Measurements from ENCODE around the gene NAV2.

NAV2 gene

DNA sequence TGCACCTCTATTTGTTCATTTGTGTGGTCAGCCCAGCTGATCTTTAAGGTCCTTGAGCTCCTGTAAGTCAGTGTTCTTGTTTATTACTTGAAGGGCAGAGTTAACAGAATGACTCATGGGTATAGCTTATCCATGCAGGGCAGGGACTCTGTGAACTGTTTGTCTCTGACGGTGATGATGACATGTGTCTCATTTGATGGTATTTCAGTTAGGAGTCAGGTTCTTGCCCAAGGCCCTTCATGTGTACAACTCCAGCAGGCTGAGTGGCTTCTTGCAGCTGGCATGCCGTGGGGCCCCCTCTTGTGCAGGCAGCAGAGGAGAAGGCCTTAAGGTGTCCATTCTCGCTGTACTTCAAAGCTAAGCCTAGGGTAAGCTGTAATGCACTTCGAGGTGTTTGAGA is 282.5 kb downstream of the NAV2 start:
- no peak overlapping the region for H3K4me3 ChIP-seq
- H3K27ac ChIP-seq: peak overlapping the region in 1 of 2 donors; percentile 8
- intact Hi-C loops (cut with DNase I; ENCODE audit: low total_unique reads): no loop called here
- H3K27me3 ChIP-seq: no peaks in the 10 kb centered on the region
- TF ChIP-seq, protein P1, sequence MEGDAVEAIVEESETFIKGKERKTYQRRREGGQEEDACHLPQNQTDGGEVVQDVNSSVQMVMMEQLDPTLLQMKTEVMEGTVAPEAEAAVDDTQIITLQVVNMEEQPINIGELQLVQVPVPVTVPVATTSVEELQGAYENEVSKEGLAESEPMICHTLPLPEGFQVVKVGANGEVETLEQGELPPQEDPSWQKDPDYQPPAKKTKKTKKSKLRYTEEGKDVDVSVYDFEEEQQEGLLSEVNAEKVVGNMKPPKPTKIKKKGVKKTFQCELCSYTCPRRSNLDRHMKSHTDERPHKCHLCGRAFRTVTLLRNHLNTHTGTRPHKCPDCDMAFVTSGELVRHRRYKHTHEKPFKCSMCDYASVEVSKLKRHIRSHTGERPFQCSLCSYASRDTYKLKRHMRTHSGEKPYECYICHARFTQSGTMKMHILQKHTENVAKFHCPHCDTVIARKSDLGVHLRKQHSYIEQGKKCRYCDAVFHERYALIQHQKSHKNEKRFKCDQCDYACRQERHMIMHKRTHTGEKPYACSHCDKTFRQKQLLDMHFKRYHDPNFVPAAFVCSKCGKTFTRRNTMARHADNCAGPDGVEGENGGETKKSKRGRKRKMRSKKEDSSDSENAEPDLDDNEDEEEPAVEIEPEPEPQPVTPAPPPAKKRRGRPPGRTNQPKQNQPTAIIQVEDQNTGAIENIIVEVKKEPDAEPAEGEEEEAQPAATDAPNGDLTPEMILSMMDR (IDR thresholded peaks at IDR 0.05): no peak
- peaks cover 9 to 58% (median 19%) of the 10 kb centered on the region in 3 donors for H3K36me3 ChIP-seq
- peak in 1 of 2 donors; percentile 27 for DNase-seq
- peaks cover 0 to 29% (median 19%) of the 10 kb centered on the region in 4 donors for H3K4me1 ChIP-seq
- no peaks in the 10 kb centered on the region for H3K9me3 ChIP-seq

DNA sequence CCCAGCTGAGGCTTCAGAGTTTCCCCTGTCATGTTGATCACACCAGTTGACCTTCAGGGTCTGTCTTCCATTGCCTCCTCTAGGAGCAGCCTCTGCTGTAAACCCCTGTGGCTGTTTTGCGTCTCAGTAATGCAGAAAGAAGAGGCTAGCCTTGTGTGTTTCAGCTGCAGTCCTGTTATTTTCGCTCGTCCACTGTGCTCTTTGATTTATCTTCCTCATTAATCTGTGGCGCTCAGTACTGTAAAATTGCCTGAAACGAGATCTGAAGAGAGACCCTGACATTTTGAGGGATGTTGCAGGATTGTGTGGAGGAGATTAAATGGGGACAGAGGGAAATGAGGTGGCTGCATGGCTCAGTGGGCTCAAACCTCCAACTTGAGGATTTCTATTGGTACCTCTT is 283.9 kb downstream of the NAV2 start:
- Histone ChIP-seq H3K36me3 (peaks cover 0 to 64% (median 27%) of the 10 kb centered on the region in 3 donors), H3K9me3 (no peaks in the 10 kb centered on the region), H3K4me3 (no peak overlapping the region), H3K27ac (peak overlapping the region in 1 of 2 donors; percentile 7), H3K4me1 (peaks cover 0 to 29% (median 19%) of the 10 kb centered on the region in 4 donors), H3K27me3 (no peaks in the 10 kb centered on the region)
- intact Hi-C loops (cut with DNase I; ENCODE audit: low total_unique reads): no loop called here
- TF ChIP-seq, protein P1 (IDR thresholded peaks at IDR 0.05): no peak
- DNase-seq: no peak

DNA sequence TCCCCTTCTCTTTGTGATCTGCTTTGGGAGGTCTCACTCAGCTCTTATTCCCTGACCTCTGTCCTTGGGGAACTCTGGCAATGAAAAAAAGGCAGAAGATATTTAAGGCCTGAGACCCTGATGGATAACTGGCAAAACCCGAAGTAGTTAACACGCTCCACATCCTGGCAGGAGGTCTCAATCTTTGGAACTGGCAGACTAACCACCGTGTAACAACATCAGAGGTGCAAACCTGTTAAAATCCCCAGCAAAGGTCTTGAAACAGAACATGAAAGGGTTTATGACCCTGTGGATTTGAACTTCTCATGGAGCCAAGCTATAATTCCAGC is 287.3 kb downstream of the NAV2 start:
- no peaks in the 10 kb centered on the region for H3K27me3 ChIP-seq
- H3K27ac ChIP-seq: no peak overlapping the region
- no peaks in the 10 kb centered on the region for H3K9me3 ChIP-seq
- DNase-seq: no peak
- intact Hi-C loops (cut with DNase I; ENCODE audit: low total_unique reads): no loop called here
- TF ChIP-seq, protein P1 (IDR thresholded peaks at IDR 0.05): no peak
- peaks cover 4 to 58% (median 20%) of the 10 kb centered on the region in 3 donors for H3K36me3 ChIP-seq
- H3K4me3 ChIP-seq: no peak overlapping the region
- peaks cover 0 to 31% (median 13%) of the 10 kb centered on the region in 4 donors for H3K4me1 ChIP-seq

DNA sequence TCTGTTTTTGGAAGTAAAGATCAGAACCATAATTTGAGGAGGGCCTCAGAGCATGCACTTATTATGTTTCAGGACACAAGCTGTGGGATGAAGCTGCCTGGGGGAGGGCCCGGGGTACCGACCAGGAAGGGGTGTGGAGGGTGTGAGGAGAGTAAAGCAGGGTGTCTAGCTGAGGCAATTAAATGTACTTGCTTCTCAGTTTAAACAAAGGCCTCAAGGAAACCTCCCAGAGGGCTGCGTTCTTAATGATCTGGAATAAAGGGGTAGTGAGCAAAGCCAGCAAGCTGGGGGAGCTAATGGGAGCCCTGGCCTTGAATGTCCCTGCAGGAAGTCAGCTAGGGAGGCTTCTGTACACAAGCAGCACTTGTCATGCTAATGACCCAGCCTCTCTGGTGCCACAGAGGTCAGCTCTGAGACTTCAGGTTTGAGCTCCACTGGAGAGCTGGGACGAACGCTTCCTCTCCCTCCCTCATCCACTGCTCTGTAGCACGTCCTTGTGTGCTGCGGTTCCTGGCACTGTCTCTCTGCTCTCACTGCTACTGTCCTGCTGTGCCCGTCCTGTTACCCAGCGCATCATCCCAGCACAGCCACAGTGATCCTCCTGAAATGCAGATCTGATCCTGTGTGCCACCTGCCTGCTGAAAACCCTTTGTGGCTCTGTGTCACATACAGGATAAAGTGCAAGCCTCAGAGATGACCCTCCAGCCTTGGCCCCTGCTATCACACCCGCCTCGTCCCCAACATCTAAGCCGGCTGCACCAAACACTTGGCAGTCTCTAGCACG is 287.9 kb downstream of the NAV2 start:
- H3K9me3 ChIP-seq: no peaks in the 10 kb centered on the region
- peaks cover 4 to 60% (median 20%) of the 10 kb centered on the region in 3 donors for H3K36me3 ChIP-seq
- H3K4me1 ChIP-seq: peaks cover 0 to 26% (median 10%) of the 10 kb centered on the region in 4 donors
- TF ChIP-seq, protein P1 (IDR thresholded peaks at IDR 0.05): no peak
- no peaks in the 10 kb centered on the region for H3K27me3 ChIP-seq
- DNase-seq: no peak
- H3K4me3 ChIP-seq: no peak overlapping the region
- intact Hi-C loops (cut with DNase I; ENCODE audit: low total_unique reads): no loop called here
- H3K27ac ChIP-seq: no peak overlapping the region

DNA sequence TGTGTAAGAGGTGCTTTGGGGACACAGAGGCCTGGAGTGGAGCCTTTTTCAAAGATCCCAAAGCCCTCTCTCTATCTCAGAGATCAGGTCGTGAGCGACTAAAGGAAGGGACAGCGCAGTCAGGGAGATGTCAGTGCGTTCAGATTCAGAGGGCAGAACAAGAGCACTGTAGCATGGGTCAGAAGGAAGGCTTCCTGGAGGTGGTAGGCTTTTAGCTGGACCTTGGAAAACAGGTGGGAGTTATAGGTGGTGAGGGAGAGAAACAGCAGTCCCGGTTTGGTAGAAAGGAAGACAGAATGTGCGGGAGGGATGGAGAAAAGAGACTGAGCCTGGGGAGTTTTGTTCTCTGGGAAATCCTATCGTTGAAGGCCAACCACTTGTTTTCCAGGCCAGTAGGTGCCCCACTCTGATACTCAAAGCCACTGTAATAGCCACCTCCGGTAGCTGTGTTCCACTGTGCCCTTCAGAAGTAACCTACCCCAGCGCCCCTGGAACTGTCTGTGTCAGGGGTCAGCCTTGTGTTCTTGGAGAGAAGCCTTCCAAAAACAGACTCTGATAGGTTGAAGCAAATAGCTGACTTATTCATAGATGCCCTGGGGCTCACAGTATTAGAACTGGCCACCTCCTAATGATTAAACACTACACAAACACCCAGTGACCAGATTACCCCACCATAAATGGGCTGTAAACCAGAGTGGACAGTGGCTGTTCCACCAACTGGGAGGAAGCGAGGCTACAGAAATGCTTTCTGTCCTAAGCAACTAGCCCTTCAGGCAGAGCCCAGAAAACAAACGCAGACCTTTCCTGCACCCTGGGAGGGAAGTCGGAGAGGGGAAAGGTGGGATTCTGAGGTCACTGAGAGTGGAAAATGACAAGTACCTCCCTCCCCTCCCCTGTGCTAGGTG is 289.9 kb downstream of the NAV2 start:
- TF ChIP-seq, protein P1 (IDR thresholded peaks at IDR 0.05): no peak
- H3K27ac ChIP-seq: peak overlapping the region in 1 of 2 donors; percentile 17
- no peaks in the 10 kb centered on the region for H3K27me3 ChIP-seq
- peaks cover 4 to 54% (median 20%) of the 10 kb centered on the region in 3 donors for H3K36me3 ChIP-seq
- H3K4me1 ChIP-seq: peaks cover 0 to 23% (median 2%) of the 10 kb centered on the region in 4 donors
- H3K9me3 ChIP-seq: no peaks in the 10 kb centered on the region
- DNase-seq: no peak
- H3K4me3 ChIP-seq: no peak overlapping the region
- intact Hi-C loops (cut with DNase I; ENCODE audit: low total_unique reads): no loop called here
